ENCODE data around the gene DGKQ. TPM values are rescaled to one million over a fixed set of nuclear protein-coding genes. Genes with fewer than 3 reads are reported as not detected.

DGKQ gene
- total RNA-seq, 1 donor from 2014 or later, result 14.8 TPM

DNA sequence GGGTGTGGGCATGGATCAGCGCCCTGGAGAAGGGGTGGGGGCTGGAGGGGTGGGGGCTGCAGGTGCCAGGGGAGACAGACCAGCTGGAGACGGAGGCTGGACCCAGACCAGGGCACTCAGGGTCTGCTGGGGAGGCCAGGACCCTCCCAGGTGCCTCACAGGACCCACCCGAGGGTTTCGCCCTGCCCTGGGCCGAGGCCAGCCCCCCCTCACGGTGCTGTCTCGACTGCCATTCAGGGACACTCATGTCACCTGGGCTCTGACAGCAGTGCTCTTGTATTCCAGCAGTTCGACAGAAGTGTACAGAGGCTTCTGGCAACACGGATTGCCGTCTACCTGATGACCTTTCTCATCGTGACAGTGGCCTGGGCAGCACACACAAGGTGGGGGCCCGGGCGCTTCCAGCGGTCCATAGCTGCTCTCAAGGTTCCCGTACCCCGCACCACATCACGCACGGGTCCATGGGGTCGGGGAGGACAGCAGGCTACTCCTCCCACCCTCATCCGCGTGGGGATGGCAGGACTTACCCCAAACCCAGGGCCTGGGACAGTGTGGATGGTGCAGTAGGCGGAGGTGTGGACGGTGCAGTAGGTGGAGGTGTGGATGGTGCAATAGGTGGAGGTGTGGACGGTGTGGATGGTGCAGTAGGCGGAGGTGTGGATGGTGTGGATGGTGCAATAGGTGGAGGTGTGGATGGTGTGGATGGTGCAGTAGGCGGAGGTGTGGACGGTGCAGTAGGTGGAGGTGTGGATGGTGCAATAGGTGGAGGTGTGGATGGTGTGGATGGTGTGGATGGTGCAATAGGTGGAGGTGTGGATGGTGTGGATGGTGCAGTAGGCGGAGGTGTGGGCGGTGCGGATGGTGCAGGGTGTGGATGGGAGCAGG is 23.0 kb downstream of the DGKQ start:
- Histone ChIP-seq H3K27me3 (ENCODE audit: control insufficient read depth, insufficient read depth, low read length) (peaks cover 20% of the 10 kb centered on the region), H3K36me3 (ENCODE audit: control insufficient read depth, insufficient read depth, low read length) (no peaks in the 10 kb centered on the region), H3K4me3 (ENCODE audit: low read depth, low read length) (no peak overlapping the region)
- DNase-seq (ENCODE audit: low read depth), result no peak
- TF ChIP-seq, protein P1, sequence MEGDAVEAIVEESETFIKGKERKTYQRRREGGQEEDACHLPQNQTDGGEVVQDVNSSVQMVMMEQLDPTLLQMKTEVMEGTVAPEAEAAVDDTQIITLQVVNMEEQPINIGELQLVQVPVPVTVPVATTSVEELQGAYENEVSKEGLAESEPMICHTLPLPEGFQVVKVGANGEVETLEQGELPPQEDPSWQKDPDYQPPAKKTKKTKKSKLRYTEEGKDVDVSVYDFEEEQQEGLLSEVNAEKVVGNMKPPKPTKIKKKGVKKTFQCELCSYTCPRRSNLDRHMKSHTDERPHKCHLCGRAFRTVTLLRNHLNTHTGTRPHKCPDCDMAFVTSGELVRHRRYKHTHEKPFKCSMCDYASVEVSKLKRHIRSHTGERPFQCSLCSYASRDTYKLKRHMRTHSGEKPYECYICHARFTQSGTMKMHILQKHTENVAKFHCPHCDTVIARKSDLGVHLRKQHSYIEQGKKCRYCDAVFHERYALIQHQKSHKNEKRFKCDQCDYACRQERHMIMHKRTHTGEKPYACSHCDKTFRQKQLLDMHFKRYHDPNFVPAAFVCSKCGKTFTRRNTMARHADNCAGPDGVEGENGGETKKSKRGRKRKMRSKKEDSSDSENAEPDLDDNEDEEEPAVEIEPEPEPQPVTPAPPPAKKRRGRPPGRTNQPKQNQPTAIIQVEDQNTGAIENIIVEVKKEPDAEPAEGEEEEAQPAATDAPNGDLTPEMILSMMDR (IDR thresholded peaks at IDR 0.05; ENCODE audit: insufficient read depth, low read length, poor library complexity, severe bottlenecking), result no peak

DNA sequence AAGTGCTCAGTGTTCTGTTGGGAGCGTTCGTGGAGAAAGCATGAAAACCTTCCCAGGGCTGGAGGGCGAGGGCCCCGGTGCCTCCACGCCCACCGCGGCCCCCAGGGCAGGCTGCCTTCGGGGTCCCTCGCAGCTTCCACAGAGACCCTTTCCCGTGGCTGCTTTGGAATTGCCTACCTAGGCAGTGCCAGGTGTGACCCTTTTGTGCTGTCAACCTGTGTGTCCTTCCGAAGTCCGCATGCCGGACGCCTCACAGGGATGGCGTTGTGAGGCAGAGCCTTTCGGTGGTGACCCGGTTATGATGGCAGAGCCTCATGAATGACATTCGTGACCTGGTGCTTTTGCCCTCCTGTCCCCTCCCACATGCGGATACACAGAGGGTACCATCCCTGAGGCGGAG is 23.7 kb downstream of the DGKQ start:
- peaks cover 26% of the 10 kb centered on the region for H3K27me3 ChIP-seq (ENCODE audit: control insufficient read depth, insufficient read depth, low read length)
- H3K4me3 ChIP-seq (ENCODE audit: low read depth, low read length), result no peak overlapping the region
- DNase-seq (ENCODE audit: low read depth), result no peak
- no peaks in the 10 kb centered on the region for H3K36me3 ChIP-seq (ENCODE audit: control insufficient read depth, insufficient read depth, low read length)
- TF ChIP-seq, protein P1 (IDR thresholded peaks at IDR 0.05; ENCODE audit: insufficient read depth, low read length, poor library complexity, severe bottlenecking), result no peak

DNA sequence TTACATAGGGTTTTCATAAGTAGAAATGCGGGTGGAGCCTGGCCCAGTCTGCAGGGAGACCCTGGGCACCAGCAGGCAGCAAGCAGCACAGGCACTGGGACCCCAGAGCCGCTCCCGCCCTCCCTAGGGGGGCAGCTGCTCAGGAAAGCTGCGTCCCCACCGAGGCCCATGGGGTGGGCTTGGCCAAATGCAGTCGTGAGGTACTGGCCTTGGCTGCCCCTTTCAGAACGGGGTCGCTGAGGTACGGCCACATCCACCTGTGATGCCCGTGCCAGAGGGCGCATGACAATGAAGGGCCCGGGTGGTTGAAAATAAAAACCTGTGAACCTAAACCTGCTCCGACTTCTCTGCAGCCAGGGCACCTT is 24.5 kb downstream of the DGKQ start:
- Histone ChIP-seq H3K27me3 (ENCODE audit: control insufficient read depth, insufficient read depth, low read length) (peaks cover 26% of the 10 kb centered on the region), H3K36me3 (ENCODE audit: control insufficient read depth, insufficient read depth, low read length) (no peaks in the 10 kb centered on the region), H3K4me3 (ENCODE audit: low read depth, low read length) (no peak overlapping the region)
- DNase-seq (ENCODE audit: low read depth), result no peak
- TF ChIP-seq, protein P1 (IDR thresholded peaks at IDR 0.05; ENCODE audit: insufficient read depth, low read length, poor library complexity, severe bottlenecking), result no peak

DNA sequence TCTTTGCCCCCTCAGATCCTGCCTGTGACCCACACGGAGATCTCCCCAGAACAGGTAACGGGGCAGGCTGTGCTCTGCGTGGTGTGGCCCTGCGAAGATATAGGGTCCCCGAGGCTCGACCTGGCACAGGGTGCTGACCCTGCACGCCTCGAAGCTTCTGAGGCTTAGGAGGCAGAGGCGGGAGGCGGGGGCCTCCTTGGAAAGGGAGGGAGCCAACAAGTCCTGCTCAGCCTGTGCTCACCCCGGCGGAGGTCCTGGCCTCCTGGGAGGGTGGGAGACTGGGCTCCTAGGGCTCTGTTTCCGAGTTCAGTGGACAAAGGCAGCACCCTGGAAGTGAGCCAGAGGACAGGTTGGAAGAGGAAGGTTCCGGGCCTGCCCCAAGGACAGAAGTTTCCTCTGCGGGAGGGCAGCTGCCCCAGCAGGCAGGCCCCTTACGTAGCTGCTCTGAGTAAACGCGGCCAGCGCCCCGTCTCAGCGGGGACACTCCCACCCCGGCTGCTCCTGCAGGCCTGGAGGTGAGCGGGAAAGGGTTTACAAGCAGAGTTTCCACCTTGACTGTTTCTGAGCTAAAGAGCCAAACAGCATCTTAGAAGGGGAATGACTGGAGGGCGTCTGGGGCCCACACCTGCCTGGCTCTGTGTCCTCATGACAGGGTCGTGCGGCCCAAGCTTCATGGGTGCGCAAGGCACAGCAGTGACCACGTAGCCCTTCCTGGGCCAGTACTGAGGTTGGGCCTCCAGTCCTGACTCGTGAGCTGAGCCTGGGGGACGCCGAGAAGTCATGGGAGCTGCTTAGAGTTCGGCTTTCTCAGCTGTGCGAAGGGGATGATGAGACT is 25.1 kb downstream of the DGKQ start:
- TF ChIP-seq, protein P1 (IDR thresholded peaks at IDR 0.05; ENCODE audit: insufficient read depth, low read length, poor library complexity, severe bottlenecking), result no peak
- Histone ChIP-seq H3K4me3 (ENCODE audit: low read depth, low read length) (no peak overlapping the region), H3K27me3 (ENCODE audit: control insufficient read depth, insufficient read depth, low read length) (peaks cover 26% of the 10 kb centered on the region), H3K36me3 (ENCODE audit: control insufficient read depth, insufficient read depth, low read length) (no peaks in the 10 kb centered on the region)
- no peak for DNase-seq (ENCODE audit: low read depth)

DNA sequence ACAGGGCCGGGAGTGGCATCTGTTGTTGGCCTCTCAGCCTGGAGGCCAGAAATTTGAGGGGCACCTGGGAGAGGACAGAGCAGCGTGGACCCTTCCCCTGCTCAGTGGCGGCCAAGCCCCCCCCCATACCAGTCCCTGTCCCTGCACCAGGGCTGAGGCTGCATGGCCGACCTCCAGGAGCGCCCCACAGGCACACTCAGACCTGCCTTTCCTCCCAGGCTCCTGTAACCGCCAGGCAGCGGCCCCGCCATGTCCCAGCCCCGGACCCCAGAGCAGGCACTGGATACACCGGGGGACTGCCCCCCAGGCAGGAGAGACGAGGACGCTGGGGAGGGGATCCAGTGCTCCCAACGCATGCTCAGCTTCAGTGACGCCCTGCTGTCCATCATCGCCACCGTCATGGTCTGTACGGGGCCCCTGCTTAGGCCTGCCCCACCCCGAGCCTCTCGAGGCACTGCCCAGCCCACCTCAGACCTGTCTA is 25.8 kb downstream of the DGKQ start:
- H3K4me3 ChIP-seq (ENCODE audit: low read depth, low read length), result no peak overlapping the region
- TF ChIP-seq, protein P1 (IDR thresholded peaks at IDR 0.05; ENCODE audit: insufficient read depth, low read length, poor library complexity, severe bottlenecking), result no peak
- H3K27me3 ChIP-seq (ENCODE audit: control insufficient read depth, insufficient read depth, low read length), result peaks cover 26% of the 10 kb centered on the region
- no peak for DNase-seq (ENCODE audit: low read depth)
- H3K36me3 ChIP-seq (ENCODE audit: control insufficient read depth, insufficient read depth, low read length), result no peaks in the 10 kb centered on the region

Measured in kidney epithelial cell (primary cell).